B cell (primary cell): ENCODE measurements around the gene ROM1. TPM values are rescaled to one million over a fixed set of nuclear protein-coding genes. Genes with fewer than 3 reads are reported as not detected.
"Not testable (repeated sequence)": the region's sequence is repeated elsewhere in the genome, so short reads cannot be mapped to it uniquely, and the experiment has no call there.

Source experiments
- ATAC-seq: fragments of 200-7000 bp; cut with Tn5 transposase; one replicate; pipeline ENCODE4 v1.10.0; 2021; ENCODE audit warnings: low read depth, mild to moderate bottlenecking, moderate number of reproducible peaks, moderate library complexity
- CTCF ChIA-PET: fragments of 350-600 bp; sonication (Branson Sonifier 250); formaldehyde crosslinking; loops from one replicate; lab custom pipeline; 2021; ENCODE audit warnings: antibody characterized with exemption, inconsistent platforms; lab: Charles Lee
- POLR2A ChIA-PET: fragments of 350-600 bp; sonication (Branson Sonifier 250); formaldehyde crosslinking; loops from one replicate; lab custom pipeline; 2021; ENCODE audit warnings: antibody characterized with exemption; lab: Charles Lee
- DNase-seq: peaks from one replicate; pipeline ENCODE4 v3.0.0; 2013
- H2AFZ ChIP-seq: 2 replicates; pipeline ENCODE4 v1.6.1; 2012; ENCODE audit warnings: mild to moderate bottlenecking, low read depth, low read length; ENCODE audit not compliant: insufficient read depth, poor library complexity, severe bottlenecking
- H3K27ac ChIP-seq, 2 donors: 1 replicate in 1 of 2; 2 replicates in 1 of 2; pipeline ENCODE4 v1.5.1; 2012 to 2013; ENCODE audit warnings: low read length in 2 of 2, mild to moderate bottlenecking in 2 of 2, moderate library complexity in 1 of 2
- H3K27me3 ChIP-seq, 4 experiments: fragments of 200-600 bp in 1 of 4; sonication (generic) in 1 of 4; replicated peaks in 1 of 4; 1 replicate in 2 of 4; 2 replicates in 2 of 4; pipeline versions ENCODE4 v1.6.1 to v1.7.0; 2013 to 2016; ENCODE audit warnings: low read length in 3 of 4, mild to moderate bottlenecking in 2 of 4, mixed read lengths in 1 of 4, moderate library complexity in 1 of 4; ENCODE audit not compliant: insufficient read depth in 4 of 4, control insufficient read depth in 3 of 4; ENCODE audit errors: control extremely low read depth in 1 of 4
- H3K36me3 ChIP-seq, 2 experiments: replicated peaks in 1 of 2; 1 replicate in 1 of 2; 2 replicates in 1 of 2; pipeline versions ENCODE4 v1.6.1 to v1.7.1; 2013; ENCODE audit warnings: low read length in 1 of 2; ENCODE audit not compliant: insufficient read depth in 2 of 2, control insufficient read depth in 1 of 2; ENCODE audit errors: control extremely low read depth in 1 of 2, extremely low read depth in 1 of 2
- H3K4me1 ChIP-seq, 2 donors: fragments of 200-600 bp in 1 of 2; sonication (generic) in 1 of 2; 1 replicate in 1 of 2; 2 replicates in 1 of 2; pipeline versions ENCODE4 v1.5.1 to v1.6.1; 2013 to 2017; ENCODE audit warnings: low read length in 2 of 2; ENCODE audit not compliant: control insufficient read depth in 2 of 2, insufficient read depth in 2 of 2
- H3K4me2 ChIP-seq: replicated peaks from 2 replicates; pipeline ENCODE3; 2012; ENCODE audit warnings: mild to moderate bottlenecking, low read depth, low read length; ENCODE audit not compliant: poor library complexity, severe bottlenecking
- H3K4me3 ChIP-seq, 5 experiments: fragments of 200-600 bp in 1 of 5; sonication (generic) in 1 of 5; 1 replicate in 3 of 5; 2 replicates in 2 of 5; pipeline versions ENCODE4 v1.5.1 to v1.7.0; 2011 to 2016; ENCODE audit warnings: low read length in 4 of 5, mild to moderate bottlenecking in 4 of 5, low read depth in 2 of 5, control low read depth in 1 of 5, moderate library complexity in 1 of 5; ENCODE audit not compliant: insufficient read depth in 1 of 5; ENCODE audit errors: control extremely low read depth in 1 of 5, extremely low read depth in 1 of 5
- H3K79me2 ChIP-seq: fragments of 200-600 bp; sonication (generic); one replicate; pipeline ENCODE4 v1.6.0; 2016; ENCODE audit warnings: low read length; ENCODE audit not compliant: control insufficient read depth, insufficient read depth
- H3K9ac ChIP-seq: fragments of 200-600 bp; sonication (generic); 2 replicates; pipeline ENCODE4 v1.6.1; 2017; ENCODE audit warnings: mild to moderate bottlenecking, low read length, moderate library complexity
- H3K9me3 ChIP-seq, 3 donors: one replicate each; pipeline versions ENCODE4 v1.6.1 to v1.7.1; 2013; ENCODE audit warnings: low read length in 2 of 3; ENCODE audit not compliant: control insufficient read depth in 2 of 3, insufficient read depth in 1 of 3; ENCODE audit errors: control extremely low read depth in 1 of 3
- H4K20me1 ChIP-seq: 2 replicates; pipeline ENCODE4 v1.6.0; 2012; ENCODE audit warnings: mild to moderate bottlenecking, low read length; ENCODE audit not compliant: insufficient read depth, control insufficient read depth, poor library complexity, severe bottlenecking
- H3K27ac Mint-ChIP-seq: one replicate; pipeline ENCODE4 v1.8.0; 2021; ENCODE audit warnings: mixed read lengths
- H3K27me3 Mint-ChIP-seq: one replicate; pipeline ENCODE4 v1.8.0; 2021; ENCODE audit warnings: mixed read lengths
- H3K4me1 Mint-ChIP-seq: one replicate; pipeline ENCODE4 v1.8.0; 2021; ENCODE audit warnings: mixed read lengths
- H3K4me3 Mint-ChIP-seq: one replicate; pipeline ENCODE4 v1.8.0; 2021; ENCODE audit warnings: mixed read lengths
- H3K9me3 Mint-ChIP-seq: one replicate; pipeline ENCODE4 v1.8.0; 2022; ENCODE audit warnings: mixed read lengths; ENCODE audit not compliant: insufficient read depth
- CTCF ChIP-seq: fragments of 200-600 bp; IDR thresholded peaks from one replicate; pipeline ENCODE4 v1.8.0; 2022; ENCODE audit warnings: antibody characterized with exemption, mild to moderate bottlenecking
- EZH2 ChIP-seq: IDR thresholded peaks from 2 replicates; pipeline ENCODE4 v1.6.1; 2012; ENCODE audit warnings: borderline replicate concordance, low read depth, mild to moderate bottlenecking, moderate library complexity, low read length; ENCODE audit not compliant: insufficient read depth, poor library complexity, severe bottlenecking
- WGBS: methylation state at CpG from one replicate; pipeline ENCODE4 v1.1.5; 2013; ENCODE audit warnings: missing lambda C conversion rate; ENCODE audit not compliant: insufficient coverage; 5-methylcytosine and 5-hydroxymethylcytosine counted together
- intact Hi-C: fragments of 100-400 bp; cut with micrococcal nuclease; formaldehyde crosslinking; loops from one replicate; pipeline ENCODE4 v1.10.0; 2022
- polyA plus RNA-seq: library from polyadenylated mRNA; depleted of rRNA; stranded (reverse); fragments of >200 nt; gene quantifications from 2 replicates; pipeline ENCODE4 v1.2.3, GENCODE V29; 2012
- total RNA-seq, 2 donors: library from RNA; stranded (reverse); fragments of 120-200 nt in 1 of 2; gene quantifications; 1 replicate in 1 of 2; 2 replicates in 1 of 2; pipeline versions ENCODE4 v1.2.3 to v1.2.4, GENCODE V29; 2013 to 2022

Gene ROM1
- total and polyA plus RNA-seq, 2 donors (not counting 1 experiment from before 2014, with no cell fraction given) = 1.3 to 2.0 TPM

GRCh38 chr11:62648967-62649364 is 35.9 kb downstream of the ROM1 start:
- peaks cover 37% of the 10 kb centered on the region for H3K4me1 Mint-ChIP-seq
- H3K9ac ChIP-seq = no peak overlapping the region
- ChIA-PET POLR2A (interaction anchor here (1.3 kb wide), 1 partner anchor 23 kb away, joined by 6 read pairs; the partner anchor contains the start of genes LBHD1 and UQCC3), CTCF (interaction anchor here (0.9 to 1.5 kb wide), 4 partner anchors 16 to 48 kb away, joined by 3 read pairs; partner anchors contain the start of genes C11orf98, CSKMT and MTA2)
- intact Hi-C loops = no loop called here
- ATAC-seq (no peak), DNase-seq (no peak)
- no peak overlapping the region for H3K27ac ChIP-seq
- no peaks in the 10 kb centered on the region for H3K27me3 Mint-ChIP-seq
- H3K27me3 ChIP-seq = no peaks in the 10 kb centered on the region
- H2AFZ ChIP-seq = no peak overlapping the region
- no peak for TF ChIP-seq EZH2
- no peak overlapping the region for H3K4me3 Mint-ChIP-seq
- peaks cover 25 to 34% of the 10 kb centered on the region in 2 donors for H3K4me1 ChIP-seq
- no peak overlapping the region for H3K4me3 ChIP-seq
- peaks cover 0 to 32% of the 10 kb centered on the region in 2 experiments for H3K36me3 ChIP-seq
- H3K9me3 ChIP-seq = no peaks in the 10 kb centered on the region
- H4K20me1 ChIP-seq = peaks cover 9% of the 10 kb centered on the region
- no peak overlapping the region for H3K4me2 ChIP-seq
- 100% methylated on average over 9 of the region's 11 CpGs for WGBS
- H3K27ac Mint-ChIP-seq = peak overlapping the region; percentile 15
- no peaks in the 10 kb centered on the region for H3K9me3 Mint-ChIP-seq
- H3K79me2 ChIP-seq = peaks cover 67% of the 10 kb centered on the region

DNA sequence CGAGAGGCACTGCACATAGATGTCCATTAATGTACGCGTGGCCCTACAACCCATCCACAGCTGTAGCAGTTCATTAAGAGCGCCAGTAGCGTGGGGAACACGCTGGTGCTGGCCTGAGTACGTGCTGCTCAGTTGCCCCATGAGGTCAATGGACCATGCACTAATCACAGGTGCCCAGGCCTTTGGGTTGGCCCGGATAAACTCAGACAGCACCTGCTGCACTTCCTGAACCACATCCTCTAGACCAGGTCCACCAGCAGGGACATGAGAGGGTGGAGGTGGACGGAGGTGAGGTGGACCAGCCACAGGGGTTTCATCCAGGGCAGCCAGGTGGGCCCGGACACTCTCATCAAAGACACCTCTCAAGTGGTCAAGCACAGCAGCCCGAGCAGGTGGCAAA is 36.4 kb downstream of the ROM1 start:
- WGBS = 90% methylated on average over 11 of the region's 11 CpGs
- H4K20me1 ChIP-seq = peaks cover 9% of the 10 kb centered on the region
- no peak overlapping the region for H3K4me3 ChIP-seq
- intact Hi-C loops = no loop called here
- DNase-seq (no peak), ATAC-seq (no peak)
- H2AFZ ChIP-seq = no peak overlapping the region
- no peak for TF ChIP-seq CTCF
- no peak for TF ChIP-seq EZH2
- H3K27ac ChIP-seq = no peak overlapping the region
- H3K79me2 ChIP-seq = peaks cover 61% of the 10 kb centered on the region
- no peaks in the 10 kb centered on the region for H3K27me3 ChIP-seq
- Mint-ChIP-seq H3K4me1 (peaks cover 39% of the 10 kb centered on the region), H3K27ac (no peak overlapping the region), H3K27me3 (no peaks in the 10 kb centered on the region), H3K4me3 (no peak overlapping the region), H3K9me3 (no peaks in the 10 kb centered on the region)
- peaks cover 28 to 39% of the 10 kb centered on the region in 2 donors for H3K4me1 ChIP-seq
- POLR2A ChIA-PET = interaction anchor here (0.6 kb wide), 1 partner anchor 562 kb away, joined by 5 read pairs; no protein-coding TSS in a partner anchor
- no peaks in the 10 kb centered on the region for H3K9me3 ChIP-seq
- no peak overlapping the region for H3K4me2 ChIP-seq
- CTCF ChIA-PET = interaction anchor here (1.0 to 2.0 kb wide), 3 partner anchors 15 to 48 kb away, joined by 3 to 8 read pairs (median 3); partner anchors contain the start of genes C11orf98, CSKMT and MTA2
- peaks cover 0 to 28% of the 10 kb centered on the region in 2 experiments for H3K36me3 ChIP-seq
- H3K9ac ChIP-seq = no peak overlapping the region

DNA sequence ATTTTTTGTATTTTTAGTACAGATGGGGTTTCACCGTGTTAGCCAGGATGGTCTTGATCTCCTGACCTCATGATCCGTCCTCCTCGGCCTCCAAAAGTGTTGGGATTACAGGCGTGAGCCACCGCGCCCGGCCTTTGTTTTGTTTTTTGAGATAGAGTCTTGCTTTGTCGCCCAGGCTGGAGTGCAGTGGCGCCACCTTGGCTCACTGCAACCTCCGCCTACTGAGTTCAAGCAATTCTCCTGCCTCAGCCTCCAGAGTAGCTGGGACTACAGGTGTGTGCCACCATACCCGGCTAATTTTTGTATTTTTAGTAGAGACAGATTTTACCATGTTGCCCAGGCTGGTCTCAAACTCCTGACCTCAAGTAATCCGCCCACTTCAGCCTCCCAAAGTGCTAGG is 37.2 kb downstream of the ROM1 start:
- H3K27me3 ChIP-seq, H3K27me3 Mint-ChIP-seq, intact Hi-C loops, DNase-seq, H3K9me3 ChIP-seq, H3K9ac ChIP-seq, H3K27ac Mint-ChIP-seq, H2AFZ ChIP-seq, H3K27ac ChIP-seq, ATAC-seq, H3K4me2 ChIP-seq, H3K4me3 ChIP-seq, H3K4me3 Mint-ChIP-seq, H4K20me1 ChIP-seq, H3K9me3 Mint-ChIP-seq: not testable (repeated sequence)
- Histone ChIP-seq H3K79me2 (peaks cover 53% of the 10 kb centered on the region), H3K36me3 (peaks cover 0 to 25% of the 10 kb centered on the region in 2 experiments), H3K4me1 (peaks cover 23 to 32% of the 10 kb centered on the region in 2 donors)
- H3K4me1 Mint-ChIP-seq = peaks cover 33% of the 10 kb centered on the region
- ChIA-PET CTCF (interaction anchor here (1.2 to 2.0 kb wide), 2 partner anchors 15 to 57 kb away, joined by 3 to 8 read pairs; partner anchors contain the start of genes C11orf98 and CSKMT), POLR2A (interaction anchor here (0.7 kb wide), 1 partner anchor 15 kb away, joined by 3 read pairs; the partner anchor contains the start of genes C11orf98 and CSKMT)
- 95% methylated on average over 12 of the region's 12 CpGs for WGBS
